GM21526 (cell line): ENCODE measurements around the gene CRK.

Source experiments
- ATAC-seq: cut with Tn5 transposase; IDR thresholded peaks from one replicate; pipeline ENCODE4 v1.9.1; 2021; ENCODE audit warnings: moderate library complexity; ENCODE audit not compliant: unreplicated experiment, low FRiP score

Gene CRK

GRCh38 chr17:1455797-1456599 lies at the start of gene CRK:
TSS of gene CRK (minus strand) at chr17:1456232. CDS start at chr17:1456117, 115 bp downstream.
- peak; percentile 81 for ATAC-seq

- ATAC-seq: no peak
Observed at GRCh38 chr17:1505586-1505985, 49.6 kb upstream of the CRK start.

- no peak for ATAC-seq
Observed at GRCh38 chr17:1504866-1505265, 48.8 kb upstream of the CRK start.

GRCh38 chr17:1503699-1504098 lies 47.7 kb upstream of the CRK start:
- ATAC-seq: no peak

DNA sequence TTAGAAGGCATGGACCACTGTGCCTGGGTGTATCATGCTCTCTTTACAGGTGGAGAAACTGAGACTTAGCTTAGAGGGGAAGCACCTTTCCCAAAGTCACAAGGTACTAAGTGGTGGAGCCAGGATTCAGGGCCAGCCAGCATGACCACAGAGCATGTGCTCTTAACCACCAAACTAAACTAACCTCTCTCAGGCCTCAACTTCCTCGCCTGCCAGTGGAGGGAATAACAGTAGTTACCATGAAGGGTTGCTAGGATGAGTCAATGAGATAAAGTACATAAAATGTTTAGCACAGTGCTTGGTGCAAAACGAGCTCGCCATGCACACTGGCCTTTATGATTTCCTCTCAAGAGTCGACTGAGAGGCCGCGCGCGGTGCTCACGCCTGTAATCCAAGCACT lies 42.8 kb upstream of the CRK start:
- no peak for ATAC-seq

GRCh38 chr17:1498233-1498632 lies 42.2 kb upstream of the CRK start:
- ATAC-seq: no peak

DNA sequence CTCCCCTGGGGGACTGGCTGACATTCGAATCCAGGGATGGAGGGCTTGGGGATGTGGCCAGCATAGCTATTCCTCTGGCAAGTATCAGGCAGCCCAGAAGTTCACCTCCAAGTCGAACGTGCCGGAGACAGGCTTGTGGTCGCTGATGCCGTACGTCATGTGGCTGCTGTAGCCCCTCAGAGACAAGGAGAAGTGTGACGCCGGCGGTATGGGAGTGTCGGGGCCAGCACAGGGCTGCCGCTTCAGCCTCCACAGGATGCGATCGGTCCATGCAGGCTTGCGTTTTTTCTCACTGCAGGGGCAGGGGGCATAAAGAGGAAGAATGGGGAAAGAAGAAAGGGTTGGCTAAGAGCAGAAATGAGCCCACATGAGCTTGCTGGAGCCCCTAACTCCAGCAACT lies 41.8 kb upstream of the CRK start:
- no peak for ATAC-seq

DNA sequence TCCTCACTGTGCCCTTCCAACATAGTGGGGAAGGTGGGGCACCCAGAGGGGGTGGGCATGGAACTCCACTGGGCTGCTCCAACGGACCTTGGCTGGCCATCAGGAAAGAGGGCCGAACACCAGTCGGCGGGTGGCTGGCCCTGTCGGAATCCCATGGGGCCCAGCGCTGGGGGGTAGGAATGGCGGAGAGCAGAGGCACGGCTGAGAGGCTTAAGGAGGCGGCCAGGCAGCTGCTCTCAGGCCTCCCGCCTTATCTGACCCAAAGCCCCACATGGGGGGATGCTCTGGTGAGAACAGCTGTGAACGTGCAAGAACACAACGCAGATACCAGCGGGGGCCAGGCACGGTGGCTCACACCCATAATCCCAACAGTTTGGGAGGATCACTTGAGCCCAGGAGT lies 40.8 kb upstream of the CRK start:
- ATAC-seq: no peak

GRCh38 chr17:1495265-1495989 lies 39.4 kb upstream of the CRK start:
- ATAC-seq: no peak

GRCh38 chr17:1494736-1495253 lies 38.8 kb upstream of the CRK start:
- ATAC-seq: no peak

DNA sequence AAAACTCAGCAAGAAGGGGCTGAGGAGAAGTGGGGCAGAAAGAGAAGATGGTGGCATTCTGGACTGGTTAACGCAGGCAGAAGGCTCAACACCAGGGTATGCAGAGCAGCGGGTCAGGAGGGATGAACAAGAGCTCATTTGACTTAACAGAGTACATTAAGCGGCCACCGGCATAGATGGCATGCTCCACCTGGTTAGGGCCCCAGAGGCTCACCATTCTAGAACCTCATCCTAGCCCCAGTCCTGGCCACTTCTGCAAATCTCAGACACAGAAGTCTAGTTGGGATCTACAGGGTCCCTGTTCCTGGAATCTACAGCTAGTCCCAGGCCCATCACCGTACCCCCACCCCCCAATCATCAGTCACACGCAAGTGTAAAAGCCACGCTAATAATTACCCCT lies 38.2 kb upstream of the CRK start:
- ATAC-seq: no peak

GRCh38 chr17:1493291-1493980 lies 37.4 kb upstream of the CRK start:
- no peak for ATAC-seq

DNA sequence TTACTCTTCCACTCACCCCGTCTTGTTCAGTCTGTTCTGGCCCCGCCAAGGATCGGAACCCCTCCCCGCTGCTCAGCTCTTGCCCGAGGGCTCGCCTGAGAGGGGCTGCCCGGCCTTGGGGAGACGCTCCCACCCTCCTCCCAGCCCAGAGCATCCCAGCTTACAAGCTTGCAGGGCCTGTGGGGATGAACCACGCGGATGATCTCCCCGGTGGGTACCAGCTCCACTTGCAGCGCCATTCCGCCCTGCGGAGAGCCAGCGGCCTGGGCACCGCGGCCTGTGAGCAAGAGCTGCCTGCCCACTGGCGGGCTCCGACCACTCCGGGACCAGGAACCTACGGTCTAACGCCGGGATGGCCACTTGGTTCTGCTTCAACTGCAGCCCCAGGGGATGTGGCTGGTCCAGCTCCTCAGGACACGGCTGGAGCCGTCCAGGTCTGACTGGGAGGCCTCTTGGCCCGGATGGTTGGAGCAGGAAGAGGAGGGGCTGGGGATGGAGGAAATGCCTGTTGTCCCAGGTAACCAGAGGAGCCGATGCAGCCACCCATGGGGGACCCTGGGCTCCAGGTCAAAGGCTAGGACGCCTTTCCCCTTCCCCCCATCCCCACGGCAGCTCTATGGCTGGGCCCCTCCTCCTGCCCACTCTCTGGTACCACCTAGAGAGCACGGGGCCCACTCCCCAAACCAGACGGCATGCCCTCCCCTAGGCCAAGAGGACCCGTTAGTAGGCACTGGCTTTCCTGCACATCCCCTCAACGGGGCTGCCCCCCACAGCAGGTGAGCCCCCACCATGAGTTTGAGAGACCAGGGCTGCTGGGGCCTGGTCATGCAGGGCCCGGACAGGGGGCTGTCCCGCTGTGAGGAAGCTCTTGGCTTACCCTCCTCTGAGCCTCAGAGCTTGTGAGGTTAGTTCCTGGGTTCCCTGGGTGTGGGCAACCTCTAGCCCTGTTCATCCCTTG lies 36.5 kb upstream of the CRK start, which contains the start of gene MYO1C:
MYO1C (minus strand) TSS at position 438 of the 958 bp plus-strand sequence; CDS start at position 239, 199 bp downstream.
- ATAC-seq: no peak

- no peak for ATAC-seq
Observed at GRCh38 chr17:1491443-1492248, 35.6 kb upstream of the CRK start.

DNA sequence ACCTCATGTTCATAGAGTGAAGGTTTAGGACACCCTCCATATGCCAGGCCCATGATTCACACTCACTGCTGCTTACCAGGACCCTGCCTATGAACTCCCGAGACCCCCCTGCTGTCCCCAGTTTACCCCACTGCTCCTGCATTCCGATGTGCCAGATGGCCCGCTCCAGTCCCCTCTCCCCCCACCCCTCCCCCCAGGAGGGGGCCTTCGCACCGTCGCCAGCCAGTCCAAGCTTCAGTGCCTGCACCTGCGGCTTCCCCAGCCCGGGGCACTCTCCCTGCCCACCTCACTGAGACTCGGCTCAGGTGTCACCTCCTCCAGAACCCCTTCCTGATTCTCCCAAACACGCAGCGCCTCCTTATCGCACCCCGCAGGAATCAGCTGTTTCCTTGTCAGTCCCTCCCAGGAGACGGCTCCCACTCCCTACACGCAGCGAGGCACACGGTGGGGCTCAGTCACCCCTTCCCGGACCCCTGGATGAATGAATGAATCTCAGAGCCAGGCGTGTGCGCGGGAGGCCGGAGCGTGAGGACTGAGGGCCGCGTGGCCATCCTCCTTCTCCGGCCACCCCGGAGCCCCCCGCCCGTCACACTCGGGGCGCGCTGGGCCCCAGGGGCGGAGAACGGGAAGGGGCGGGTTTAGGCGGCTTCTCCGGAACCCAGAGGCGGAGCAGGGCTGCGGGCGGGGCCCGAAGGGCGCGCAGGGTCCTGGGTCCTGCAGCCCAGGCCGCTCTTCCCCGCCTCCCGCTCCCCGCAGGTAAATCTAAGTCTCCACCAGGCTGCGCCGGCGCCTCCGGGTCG lies 34.8 kb upstream of the CRK start:
- ATAC-seq: peak; percentile 41

DNA sequence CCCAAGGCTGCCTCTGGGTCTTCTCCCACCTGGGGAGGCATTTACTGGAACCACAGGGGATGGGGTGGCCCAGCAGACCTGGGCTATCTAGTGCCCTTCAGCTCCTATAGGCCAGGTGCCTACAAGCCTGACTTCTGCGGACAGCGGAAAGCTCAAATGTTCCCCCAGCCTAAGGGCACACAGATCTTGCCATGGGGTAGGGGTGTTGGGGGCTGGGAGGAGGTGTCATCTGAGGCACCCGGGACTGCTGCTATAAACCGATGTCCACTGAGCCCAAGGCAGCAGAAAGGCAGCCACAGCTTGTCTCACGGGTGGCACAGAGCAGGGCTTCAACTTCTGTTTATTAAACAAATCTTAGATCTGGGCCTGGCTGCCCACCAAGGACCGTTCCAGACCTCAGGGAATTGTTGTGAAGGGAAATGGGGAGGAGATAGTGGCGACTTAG lies 32.8 kb upstream of the CRK start:
- no peak for ATAC-seq

GRCh38 chr17:1487939-1488825 lies 32.1 kb upstream of the CRK start:
- ATAC-seq: no peak
